PFSK-1 (cell line): ENCODE measurements around the gene ADAMTS14.

ENCODE experiments used
- FOXP2 ChIP-seq: optimal IDR thresholded peaks from 2 replicates; pipeline ENCODE3; 2011; ENCODE audit warnings: borderline replicate concordance, control low read depth, inconsistent platforms; ENCODE audit not compliant: insufficient read depth; ENCODE audit errors: extremely low read length, extremely low read depth
- POLR2AphosphoS5 ChIP-seq: IDR thresholded peaks from 2 replicates; pipeline ENCODE4 v1.6.1; 2012; ENCODE audit warnings: low read depth, mild to moderate bottlenecking, control low read depth, low read length, moderate library complexity
- REST ChIP-seq, 2 experiments: IDR thresholded peaks; 2 replicates each; pipeline versions ENCODE4 v1.6.1 to v1.8.0; 2011 to 2012; ENCODE audit warnings: low read depth in 2 of 2, low read length in 2 of 2, control low read depth in 1 of 2, inconsistent platforms in 1 of 2, mild to moderate bottlenecking in 1 of 2, moderate library complexity in 1 of 2; ENCODE audit not compliant: insufficient read depth in 1 of 2
- SIN3A ChIP-seq: IDR thresholded peaks from 2 replicates; pipeline ENCODE4 v1.6.1; 2012; ENCODE audit warnings: mild to moderate bottlenecking, low read length, moderate library complexity, borderline replicate concordance; ENCODE audit not compliant: insufficient read depth
- TAF1 ChIP-seq: IDR thresholded peaks from 2 replicates; pipeline ENCODE4 v1.6.1; 2012; ENCODE audit warnings: low read length, control low read depth, borderline replicate concordance; ENCODE audit not compliant: insufficient read depth

ADAMTS14 gene

GRCh38 chr10:70689661-70690060 is 17.4 kb downstream of the ADAMTS14 start:
- no peak for TF ChIP-seq TAF1
- no peak for TF ChIP-seq FOXP2
- no peak for TF ChIP-seq REST (IDR thresholded peaks at IDR 0.05; ENCODE audit: insufficient read depth in 1 of 2, low read depth in 2 of 2, low read length in 2 of 2)
- TF ChIP-seq POLR2AphosphoS5, result no peak
- TF ChIP-seq SIN3A, result no peak

DNA sequence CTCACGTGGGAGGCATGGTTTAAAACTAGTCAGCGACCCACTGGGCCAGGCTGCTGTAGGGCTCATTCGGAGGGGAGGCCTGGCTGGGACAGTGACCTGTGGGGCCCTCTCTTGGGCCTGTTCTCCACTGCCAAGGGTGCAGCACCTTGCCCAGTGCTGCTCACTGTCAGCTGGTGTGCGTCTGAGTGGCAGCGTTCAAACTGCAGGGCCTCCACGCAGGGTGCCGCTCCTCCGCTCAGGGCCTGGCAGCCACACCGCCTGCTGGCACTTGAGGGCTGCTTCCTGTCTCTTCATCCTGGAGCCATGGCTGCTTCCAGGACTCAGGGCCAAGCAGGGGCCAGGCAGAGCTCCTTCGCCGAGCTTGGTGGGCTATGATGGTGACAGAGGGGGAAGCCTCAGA is 18.3 kb downstream of the ADAMTS14 start:
- TF ChIP-seq POLR2AphosphoS5 (no peak), FOXP2 (no peak), SIN3A (no peak), REST (IDR thresholded peaks at IDR 0.05; ENCODE audit: insufficient read depth in 1 of 2, low read depth in 2 of 2, low read length in 2 of 2) (no peak), TAF1 (no peak)

DNA sequence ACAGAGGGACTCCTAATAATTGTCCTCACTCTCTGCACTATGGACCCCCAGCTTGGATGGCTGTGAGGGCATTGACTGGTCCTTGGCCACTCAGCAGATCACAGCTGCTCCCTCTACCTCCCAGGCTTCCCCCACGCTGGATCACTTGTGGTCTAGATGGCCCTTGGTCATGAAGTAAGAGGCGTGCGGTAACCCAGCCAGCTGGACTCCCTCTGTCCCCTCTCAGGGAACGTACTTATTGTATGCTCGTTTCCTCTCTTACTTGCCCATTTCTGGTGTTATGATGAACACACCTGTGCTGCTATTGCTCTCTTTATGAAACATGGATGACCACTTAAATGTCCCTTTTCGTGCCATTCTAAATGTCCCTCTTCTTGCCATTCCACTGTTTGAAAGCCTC is 19.3 kb downstream of the ADAMTS14 start:
- TF ChIP-seq TAF1 (no peak), FOXP2 (no peak), REST (IDR thresholded peaks at IDR 0.05; ENCODE audit: insufficient read depth in 1 of 2, low read depth in 2 of 2, low read length in 2 of 2) (no peak), POLR2AphosphoS5 (no peak), SIN3A (no peak)

DNA sequence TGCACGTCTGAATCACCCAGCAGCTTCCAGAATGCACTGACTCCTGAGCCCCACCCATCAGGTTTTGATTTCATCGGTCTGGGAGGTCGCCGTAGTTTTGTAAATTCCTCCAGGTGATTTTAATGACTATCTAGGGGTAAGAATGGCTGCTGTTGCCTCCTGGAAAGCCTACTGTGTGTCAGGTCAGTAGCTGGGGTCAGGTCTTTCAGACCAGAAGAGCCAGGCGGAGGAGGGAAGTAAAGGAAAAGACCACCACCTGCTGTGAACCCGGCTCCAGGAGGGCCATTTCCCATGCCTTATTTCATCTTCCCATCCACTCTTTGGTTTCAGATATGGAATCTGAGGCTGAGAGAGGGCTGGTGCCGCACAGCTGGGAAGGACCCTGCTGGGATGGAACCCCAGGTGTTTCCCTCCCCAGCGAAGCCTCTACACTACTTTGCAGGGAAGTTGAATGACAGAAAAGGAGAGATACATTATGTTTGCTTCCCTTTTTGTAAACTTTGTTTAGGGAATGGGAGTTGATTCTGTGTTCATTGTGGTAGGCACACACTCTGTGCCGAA is 19.8 kb downstream of the ADAMTS14 start:
- TF ChIP-seq POLR2AphosphoS5 (no peak), REST (IDR thresholded peaks at IDR 0.05; ENCODE audit: insufficient read depth in 1 of 2, low read depth in 2 of 2, low read length in 2 of 2) (no peak)

DNA sequence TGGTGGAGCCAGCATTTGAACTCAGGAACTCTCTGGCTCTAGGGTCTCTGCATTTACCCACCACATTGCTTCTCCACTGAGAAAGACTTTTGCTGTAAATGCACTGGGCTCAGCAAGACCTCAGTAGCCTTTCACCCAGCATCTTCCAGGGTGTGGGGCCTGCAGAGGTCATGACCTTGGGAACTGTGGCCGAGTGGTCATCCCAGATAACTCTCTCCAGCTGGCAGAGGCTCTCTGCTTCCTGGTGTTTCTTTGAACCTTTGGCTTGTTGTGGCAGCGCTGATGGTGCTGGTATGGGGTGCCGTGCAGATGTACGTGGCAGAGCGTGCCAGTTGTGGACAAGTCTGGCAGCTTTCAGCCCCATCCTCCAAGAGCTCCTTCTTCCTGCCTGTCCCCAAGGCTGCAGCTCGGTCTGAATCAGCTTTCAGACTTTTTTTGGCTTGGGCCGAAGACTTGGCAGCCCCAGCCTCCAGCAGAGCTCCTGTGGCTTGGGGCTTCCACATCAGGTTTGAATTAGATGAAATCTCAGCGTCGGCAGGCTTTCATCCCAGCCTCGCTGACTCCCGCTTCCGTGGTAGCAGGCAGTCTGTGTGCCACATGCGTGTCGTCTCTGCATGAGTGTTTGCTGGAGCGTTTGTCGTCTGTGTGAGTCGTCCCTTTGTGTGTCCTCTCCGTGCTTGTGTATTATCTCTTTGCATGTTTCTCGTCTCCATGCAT is 21.5 kb downstream of the ADAMTS14 start:
- TF ChIP-seq FOXP2 (no peak), POLR2AphosphoS5 (no peak), TAF1 (no peak), SIN3A (no peak), REST (IDR thresholded peaks at IDR 0.05; ENCODE audit: insufficient read depth in 1 of 2, low read depth in 2 of 2, low read length in 2 of 2) (no peak)
